ENCODE measurements around the gene MMS19. TPM values are rescaled to one million over a fixed set of nuclear protein-coding genes. Genes with fewer than 3 reads are reported as not detected.

Gene MMS19
- total RNA-seq, 1 experiment from 2014 or later = 42.4 TPM

DNA sequence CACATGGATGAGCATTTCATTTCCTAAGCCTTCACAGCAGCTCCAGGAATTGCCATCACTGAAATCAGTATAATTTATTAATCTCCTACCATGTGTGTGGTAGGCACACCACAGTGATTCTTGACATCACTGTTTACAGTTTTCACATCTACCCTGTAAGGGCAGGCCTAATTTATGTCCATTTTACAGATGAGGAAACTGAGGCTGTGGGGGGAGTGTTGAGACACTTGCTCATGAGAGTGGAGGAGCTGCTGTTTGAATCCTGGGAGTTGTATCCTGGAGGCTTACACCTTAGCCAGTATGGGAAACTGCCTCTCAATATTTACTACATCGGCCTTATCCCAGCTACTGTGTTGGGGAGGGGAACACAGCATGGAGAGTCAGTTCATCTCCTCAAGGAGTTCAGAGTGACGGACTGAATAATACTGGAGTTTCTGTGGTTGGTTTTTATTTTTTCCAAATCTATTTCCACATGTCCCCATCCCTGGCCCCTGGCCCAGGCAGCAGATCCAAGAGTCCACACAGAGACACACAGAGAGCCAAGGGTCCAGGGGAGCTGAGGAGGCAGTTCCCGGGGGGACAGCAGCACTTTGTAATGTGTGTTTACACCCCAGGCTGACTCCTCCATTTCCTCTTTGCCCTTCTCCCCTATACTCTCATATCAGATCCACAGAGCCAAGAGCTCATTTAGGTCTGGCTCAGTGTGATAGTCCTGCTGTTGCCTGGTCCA, 13.7 kb upstream of the MMS19 start:
- no peak overlapping the region for H2AFZ ChIP-seq
- no peaks in the 10 kb centered on the region for H3F3A ChIP-seq (ENCODE audit: insufficient read depth, low read depth)
- H3K4me3 ChIP-seq = no peak overlapping the region
- H3K79me2 ChIP-seq (ENCODE audit: low read depth) = no peaks in the 10 kb centered on the region
- H4K20me1 ChIP-seq (ENCODE audit: insufficient read depth) = no peaks in the 10 kb centered on the region
- H3K4me2 ChIP-seq = no peak overlapping the region
- ChIA-PET POLR2A (ENCODE audit: unreplicated experiment) (no interaction called here), CTCF (no interaction called here)
- H3K4me1 ChIP-seq (replicated peaks; ENCODE audit: insufficient read depth) = no peaks in the 10 kb centered on the region
- no peak for DNase-seq
- intact Hi-C loops (cut with micrococcal nuclease; ENCODE audit: unreplicated experiment) = no loop called here
- BruUV-seq (replicated peaks) = no TSS peak
- no peaks in the 10 kb centered on the region for H3K9me2 ChIP-seq (ENCODE audit: insufficient read depth)
- H3K27ac ChIP-seq = no peak overlapping the region
- no peaks in the 10 kb centered on the region for H3K36me3 ChIP-seq (ENCODE audit: low read depth)
- TF ChIP-seq, protein P1, sequence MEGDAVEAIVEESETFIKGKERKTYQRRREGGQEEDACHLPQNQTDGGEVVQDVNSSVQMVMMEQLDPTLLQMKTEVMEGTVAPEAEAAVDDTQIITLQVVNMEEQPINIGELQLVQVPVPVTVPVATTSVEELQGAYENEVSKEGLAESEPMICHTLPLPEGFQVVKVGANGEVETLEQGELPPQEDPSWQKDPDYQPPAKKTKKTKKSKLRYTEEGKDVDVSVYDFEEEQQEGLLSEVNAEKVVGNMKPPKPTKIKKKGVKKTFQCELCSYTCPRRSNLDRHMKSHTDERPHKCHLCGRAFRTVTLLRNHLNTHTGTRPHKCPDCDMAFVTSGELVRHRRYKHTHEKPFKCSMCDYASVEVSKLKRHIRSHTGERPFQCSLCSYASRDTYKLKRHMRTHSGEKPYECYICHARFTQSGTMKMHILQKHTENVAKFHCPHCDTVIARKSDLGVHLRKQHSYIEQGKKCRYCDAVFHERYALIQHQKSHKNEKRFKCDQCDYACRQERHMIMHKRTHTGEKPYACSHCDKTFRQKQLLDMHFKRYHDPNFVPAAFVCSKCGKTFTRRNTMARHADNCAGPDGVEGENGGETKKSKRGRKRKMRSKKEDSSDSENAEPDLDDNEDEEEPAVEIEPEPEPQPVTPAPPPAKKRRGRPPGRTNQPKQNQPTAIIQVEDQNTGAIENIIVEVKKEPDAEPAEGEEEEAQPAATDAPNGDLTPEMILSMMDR (conservative IDR thresholded peaks at IDR 0.05) = no peak
- no peak for TF ChIP-seq EZH2 (IDR thresholded peaks at IDR 0.05; ENCODE audit: low read depth)
- H3K9me3 ChIP-seq (ENCODE audit: insufficient read depth, low read depth) = no peaks in the 10 kb centered on the region
- H3K27me3 ChIP-seq (ENCODE audit: insufficient read depth, low read depth) = no peaks in the 10 kb centered on the region

DNA sequence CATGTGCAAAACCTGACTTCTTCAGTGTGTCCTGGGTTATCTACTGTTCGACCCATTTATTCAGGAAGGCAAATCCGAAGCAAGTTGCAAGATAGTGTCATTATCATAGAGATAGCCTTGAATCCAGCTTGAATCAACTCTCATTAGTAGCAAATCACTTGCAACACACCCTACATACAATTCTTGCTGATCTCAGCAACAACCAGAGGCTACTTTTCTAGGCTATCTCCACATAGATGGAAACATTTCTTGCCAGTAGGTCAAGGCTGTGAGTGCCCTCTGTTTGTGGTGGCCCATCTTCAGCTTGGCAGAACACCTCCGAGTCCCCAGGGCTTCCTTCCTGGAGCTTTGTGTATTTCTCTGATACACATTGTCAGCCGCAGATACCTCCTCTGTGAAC, 12.5 kb upstream of the MMS19 start:
- H3K4me2 ChIP-seq = no peak overlapping the region
- no peak overlapping the region for H3K27ac ChIP-seq
- no peaks in the 10 kb centered on the region for H3K9me3 ChIP-seq (ENCODE audit: insufficient read depth, low read depth)
- H2AFZ ChIP-seq = no peak overlapping the region
- CTCF ChIA-PET = no interaction called here
- H4K20me1 ChIP-seq (ENCODE audit: insufficient read depth) = no peaks in the 10 kb centered on the region
- no peak for TF ChIP-seq EZH2 (IDR thresholded peaks at IDR 0.05; ENCODE audit: low read depth)
- TF ChIP-seq, protein P1 (conservative IDR thresholded peaks at IDR 0.05) = no peak
- BruUV-seq (replicated peaks) = no TSS peak
- DNase-seq = no peak
- no peaks in the 10 kb centered on the region for H3K9me2 ChIP-seq (ENCODE audit: insufficient read depth)
- no peaks in the 10 kb centered on the region for H3K4me1 ChIP-seq (replicated peaks; ENCODE audit: insufficient read depth)
- H3K79me2 ChIP-seq (ENCODE audit: low read depth) = no peaks in the 10 kb centered on the region
- no peaks in the 10 kb centered on the region for H3K36me3 ChIP-seq (ENCODE audit: low read depth)
- intact Hi-C loops (cut with micrococcal nuclease; ENCODE audit: unreplicated experiment) = no loop called here
- H3K4me3 ChIP-seq = no peak overlapping the region
- H3K27me3 ChIP-seq (ENCODE audit: insufficient read depth, low read depth) = no peaks in the 10 kb centered on the region
- POLR2A ChIA-PET (ENCODE audit: unreplicated experiment) = no interaction called here
- H3F3A ChIP-seq (ENCODE audit: insufficient read depth, low read depth) = no peaks in the 10 kb centered on the region

DNA sequence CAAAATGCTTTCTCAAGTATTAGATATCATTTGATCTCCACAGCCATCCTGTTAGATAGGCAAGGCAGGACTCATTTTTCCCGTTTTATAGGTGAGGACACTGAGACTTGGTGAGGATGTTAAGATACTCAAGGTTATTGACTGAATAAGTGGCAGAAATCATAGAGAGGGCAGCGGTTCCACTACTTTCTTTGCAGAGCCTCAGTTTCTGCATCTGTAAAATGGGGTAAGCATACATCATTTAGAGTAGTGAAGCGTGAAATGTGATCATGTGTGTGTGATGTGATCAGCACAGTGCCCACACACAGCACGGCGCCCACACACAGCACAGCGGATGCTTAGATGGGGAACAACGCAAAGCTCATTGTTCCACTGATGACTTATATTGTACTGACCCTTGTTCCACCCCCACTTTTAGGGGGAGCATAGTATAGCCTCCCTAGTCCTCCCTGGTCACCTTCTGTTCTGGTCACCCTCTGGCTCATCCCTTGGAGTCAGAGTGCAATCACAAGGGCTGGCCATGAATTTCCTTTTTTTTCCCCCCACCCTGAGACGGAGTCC, 11.0 kb upstream of the MMS19 start:
- BruUV-seq (replicated peaks) = no TSS peak
- no peak overlapping the region for H3K4me2 ChIP-seq
- ChIA-PET POLR2A (ENCODE audit: unreplicated experiment) (no interaction called here), CTCF (no interaction called here)
- TF ChIP-seq, protein P1 (conservative IDR thresholded peaks at IDR 0.05) = no peak
- TF ChIP-seq EZH2 (IDR thresholded peaks at IDR 0.05; ENCODE audit: low read depth) = no peak
- no peaks in the 10 kb centered on the region for H3K79me2 ChIP-seq (ENCODE audit: low read depth)
- no peak for DNase-seq
- no peaks in the 10 kb centered on the region for H3K9me3 ChIP-seq (ENCODE audit: insufficient read depth, low read depth)
- H3K36me3 ChIP-seq (ENCODE audit: low read depth) = no peaks in the 10 kb centered on the region
- no peaks in the 10 kb centered on the region for H3F3A ChIP-seq (ENCODE audit: insufficient read depth, low read depth)
- no peak overlapping the region for H3K4me3 ChIP-seq
- H3K4me1 ChIP-seq (replicated peaks; ENCODE audit: insufficient read depth) = no peaks in the 10 kb centered on the region
- intact Hi-C loops (cut with micrococcal nuclease; ENCODE audit: unreplicated experiment) = no loop called here
- no peaks in the 10 kb centered on the region for H3K9me2 ChIP-seq (ENCODE audit: insufficient read depth)
- no peak overlapping the region for H3K27ac ChIP-seq
- H3K27me3 ChIP-seq (ENCODE audit: insufficient read depth, low read depth) = no peaks in the 10 kb centered on the region
- no peaks in the 10 kb centered on the region for H4K20me1 ChIP-seq (ENCODE audit: insufficient read depth)
- H2AFZ ChIP-seq = no peak overlapping the region

Measured in PC-9 (cell line).